ENCODE measurements around the gene PSMA6.
"Not testable (repeated sequence)": the region's sequence is repeated elsewhere in the genome, so short reads cannot be mapped to it uniquely, and the experiment has no call there.

Gene PSMA6

DNA sequence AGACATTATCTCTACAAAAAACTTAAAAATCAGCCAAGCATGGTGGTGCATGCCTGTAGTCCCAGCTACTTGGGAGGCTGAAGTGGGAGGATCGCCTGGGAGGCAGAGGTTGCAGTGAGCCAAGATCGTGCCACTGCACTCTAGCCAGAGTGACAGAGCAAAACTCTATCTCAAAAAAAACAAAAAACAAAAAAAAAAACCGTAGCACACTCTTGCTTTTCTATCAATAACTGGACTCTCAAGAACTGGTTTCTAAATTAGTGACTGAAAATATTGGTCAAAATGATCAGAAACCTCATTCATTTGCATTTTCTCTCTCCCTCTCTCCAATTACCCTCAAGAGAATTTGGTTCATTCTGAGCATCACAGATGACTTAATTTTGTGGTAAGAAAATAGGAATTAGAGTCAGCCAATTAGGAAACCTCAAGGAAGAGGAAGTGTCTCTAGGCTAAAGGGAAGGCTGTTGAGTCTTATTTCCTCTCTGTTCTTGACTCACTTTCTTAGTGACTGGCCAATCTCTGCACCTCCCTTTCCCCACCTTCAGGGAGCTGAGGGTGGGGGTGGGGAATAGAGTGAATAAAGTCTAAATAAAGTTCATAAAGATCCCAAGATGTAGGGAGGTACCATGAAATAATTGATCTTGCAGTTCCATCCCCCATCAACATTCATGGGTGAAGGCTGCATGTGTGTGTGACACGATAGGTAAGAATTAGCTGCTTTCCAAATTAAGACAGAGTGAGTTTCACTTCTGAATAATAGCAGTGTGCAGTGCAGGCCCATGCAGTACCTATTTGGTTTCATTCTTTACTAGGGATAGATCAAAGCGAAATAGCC lies 6.8 kb upstream of the PSMA6 start:
- DNase-seq, result peak; percentile 98

DNA sequence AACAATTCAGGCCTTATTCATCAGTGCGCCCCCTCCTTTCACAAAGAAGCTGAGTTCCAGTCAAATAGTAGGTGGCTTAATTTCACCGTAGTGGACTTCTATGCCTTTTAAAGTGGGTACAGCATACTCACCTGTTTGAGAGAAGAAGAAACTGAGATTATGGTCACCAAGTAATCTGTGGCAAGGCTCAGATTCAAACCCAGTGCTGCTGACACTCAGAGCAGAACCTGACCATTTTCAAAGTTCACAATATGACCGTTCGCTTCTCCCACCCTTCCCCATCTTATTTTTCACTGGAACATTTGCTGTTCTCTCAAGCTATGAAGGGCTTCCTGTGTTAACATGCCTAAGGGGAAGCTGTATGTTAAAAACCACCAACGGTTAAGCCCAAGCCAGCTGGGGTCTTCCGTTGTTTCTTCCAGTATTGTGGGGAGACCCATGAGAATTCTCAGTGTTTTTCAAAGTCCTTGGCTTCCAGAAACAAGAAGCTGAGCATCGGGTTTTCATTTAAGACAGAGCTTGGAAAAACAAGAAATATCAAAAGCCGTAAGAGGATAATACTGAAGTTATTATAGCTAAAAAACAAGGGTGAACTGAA lies 6.1 kb upstream of the PSMA6 start:
- DNase-seq, result peak; percentile 90 to 92

DNA sequence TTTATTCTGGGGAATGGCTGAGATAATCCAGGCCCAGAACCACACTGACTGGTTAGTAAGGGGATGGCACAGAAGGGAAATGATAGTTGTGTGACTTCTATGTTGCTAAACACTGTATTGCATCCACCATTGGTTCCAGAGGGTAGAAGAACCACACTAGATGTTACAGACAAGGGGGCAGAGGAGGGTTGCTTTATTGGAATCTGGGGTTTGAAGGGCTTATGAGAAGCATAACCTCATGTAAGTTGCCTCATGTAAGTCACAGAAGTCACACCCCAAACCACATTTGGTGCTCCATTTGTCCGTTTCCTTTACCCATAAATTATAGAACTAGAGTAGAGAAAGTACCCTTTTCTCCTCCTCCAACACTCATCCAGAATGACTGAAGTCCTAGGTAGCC lies 5.5 kb upstream of the PSMA6 start:
- peak; percentile 73 to 81 for DNase-seq

DNA sequence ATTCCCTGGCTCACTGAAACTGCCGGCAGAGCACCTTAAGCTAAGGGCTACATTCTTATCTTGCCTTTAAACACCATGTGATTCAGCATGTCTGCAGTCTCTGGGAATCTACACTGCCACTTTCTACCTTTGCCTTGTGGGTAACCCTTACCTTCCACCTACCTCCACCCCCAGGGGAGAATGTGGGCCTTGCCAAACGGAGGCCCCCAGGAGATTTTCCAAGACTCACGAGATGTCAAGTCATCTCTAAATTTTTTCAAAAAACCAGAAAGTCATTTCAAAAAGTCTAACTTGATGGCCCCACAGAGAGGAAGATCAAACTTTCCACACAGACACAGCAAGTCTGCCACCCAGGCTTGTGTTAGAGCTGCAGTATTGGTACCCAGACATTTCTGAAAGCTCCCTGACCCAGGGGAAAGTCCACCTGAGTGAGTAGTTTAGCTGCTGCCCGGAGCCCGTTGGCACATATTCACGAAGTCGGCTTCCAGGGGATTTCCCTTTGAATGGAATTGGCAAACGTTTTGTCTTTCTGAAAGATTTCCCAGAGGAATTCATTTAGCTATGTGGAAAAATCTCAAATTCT lies 4.7 kb upstream of the PSMA6 start:
- DNase-seq, result no peak

DNA sequence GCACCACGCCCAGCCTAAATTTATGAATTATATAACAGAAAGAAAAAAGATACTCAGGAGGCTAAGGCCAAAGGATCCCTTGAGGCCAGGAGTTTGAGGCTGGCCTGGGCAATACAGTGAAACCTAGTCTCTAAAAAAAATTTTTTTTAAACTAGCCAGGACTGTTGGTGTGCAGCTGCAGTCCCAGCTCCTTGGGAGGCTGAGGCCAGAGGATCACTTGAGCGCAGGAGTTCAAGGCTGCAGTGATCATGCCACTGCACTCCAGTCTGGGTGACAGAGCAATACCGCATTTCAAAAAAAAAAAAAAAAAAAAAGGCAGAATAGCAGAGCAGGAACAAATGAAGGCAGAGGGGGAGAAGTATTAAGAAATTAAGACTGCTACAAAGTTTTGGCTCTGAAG lies 2.6 kb upstream of the PSMA6 start:
- no peak for DNase-seq

DNA sequence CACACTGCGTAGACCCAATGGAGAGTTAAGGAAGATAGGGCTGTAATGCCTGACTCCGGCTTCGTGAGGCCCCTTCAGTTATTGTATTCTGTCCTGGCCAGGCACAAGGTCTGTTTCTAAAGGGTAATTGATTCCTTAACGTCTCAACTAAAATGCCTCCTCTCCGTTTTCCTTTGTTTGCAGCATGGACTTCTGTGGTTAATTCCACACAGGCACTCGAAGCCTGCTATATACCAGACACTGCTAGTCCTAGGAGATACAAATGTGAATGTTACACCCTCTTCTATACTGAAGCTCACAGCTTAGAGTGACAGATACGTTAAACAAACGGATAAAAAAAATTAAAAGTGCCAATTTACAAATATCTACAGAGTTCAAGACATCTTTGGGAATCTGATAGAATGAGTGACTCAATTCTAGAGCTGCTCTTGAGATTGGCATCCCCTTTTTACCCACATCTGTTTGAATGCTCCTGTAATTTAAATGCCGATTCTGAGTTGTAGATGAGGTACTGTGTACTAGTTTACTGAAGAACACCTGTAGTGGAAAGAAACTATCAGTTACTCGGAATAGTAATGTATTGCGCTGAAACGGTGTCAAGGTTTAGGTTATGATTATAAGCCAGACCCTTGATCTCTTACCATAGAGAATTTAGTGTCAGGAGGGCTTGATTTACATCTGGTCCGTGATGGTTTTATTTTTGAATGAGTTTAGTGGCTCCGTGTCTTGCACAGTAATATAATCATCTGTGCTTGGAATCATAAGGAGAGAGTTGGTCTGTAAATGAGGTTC lies 784 bp downstream of the PSMA6 start:
- no peak for DNase-seq

DNA sequence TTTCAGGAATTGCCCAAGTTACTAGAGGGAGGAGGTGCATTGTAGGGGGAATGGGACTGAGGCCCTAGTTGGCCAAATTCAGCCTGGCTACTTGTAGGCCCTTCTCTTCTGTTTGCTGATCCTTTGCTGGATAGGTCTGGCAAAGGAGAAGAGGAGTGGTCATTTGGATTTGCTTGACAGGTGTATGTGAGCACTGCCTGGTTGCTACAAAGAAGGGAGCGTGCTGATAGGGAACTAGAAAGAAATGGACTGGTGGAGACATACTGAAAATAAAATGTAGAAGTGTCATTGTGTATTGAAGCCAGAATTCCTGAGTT lies 3.6 kb downstream of the PSMA6 start:
- DNase-seq, result no peak

DNA sequence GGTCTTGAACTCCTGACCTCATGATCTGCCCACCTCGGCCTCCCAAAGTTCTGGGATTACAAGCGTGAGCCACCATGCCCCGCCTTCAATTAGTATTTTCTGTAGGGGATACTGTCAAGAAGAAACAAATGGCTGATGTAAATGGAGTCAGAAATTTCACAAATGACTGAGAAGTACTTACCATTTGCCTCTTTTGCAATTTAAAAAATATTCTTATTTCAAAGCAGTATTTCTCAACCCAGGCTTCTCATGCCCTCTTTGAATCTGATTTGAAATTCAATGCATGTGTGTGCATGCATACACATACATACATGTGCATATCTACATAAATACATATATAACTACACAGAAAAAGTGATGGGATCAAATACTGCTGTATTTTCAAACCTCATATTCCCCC lies 4.4 kb downstream of the PSMA6 start:
- DNase-seq, result no peak

DNA sequence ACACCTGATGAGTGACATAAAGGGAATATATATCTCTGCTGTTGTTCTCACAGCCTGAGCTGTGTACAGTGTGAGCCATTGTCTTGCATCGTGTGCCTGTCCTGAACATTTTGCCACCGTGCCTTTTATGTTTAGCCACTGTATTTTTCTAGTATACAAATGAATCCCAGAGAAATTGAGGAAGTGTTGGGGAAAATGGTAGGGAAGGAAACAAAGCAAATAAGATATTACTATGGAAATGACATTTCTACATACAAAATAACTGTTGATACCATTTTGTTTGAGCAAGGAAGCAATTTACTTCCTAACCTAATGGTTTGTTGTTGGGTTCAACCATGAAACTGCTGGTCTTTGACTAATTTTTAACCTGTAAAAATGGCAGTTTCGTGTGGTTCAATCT lies 5.5 kb downstream of the PSMA6 start:
- DNase-seq, result no peak

DNA sequence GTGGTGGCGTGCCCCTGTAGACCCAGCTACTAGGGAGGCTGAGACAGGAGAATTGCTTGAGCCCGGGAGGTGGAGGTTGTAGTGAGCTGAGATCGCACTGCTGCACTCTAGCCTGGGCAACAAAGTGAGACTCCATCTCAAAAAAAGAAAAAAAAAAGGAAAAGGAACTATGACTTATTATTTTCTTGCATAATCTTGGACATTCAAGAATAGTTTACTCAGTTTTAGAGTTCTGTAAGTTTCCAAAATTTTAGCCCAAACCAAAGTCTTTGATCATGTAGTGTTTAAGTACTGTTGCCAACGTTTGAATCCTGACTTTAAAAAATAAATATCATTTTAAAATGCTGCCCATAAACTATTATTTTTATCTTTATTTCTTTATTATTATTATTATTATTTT lies 6.2 kb downstream of the PSMA6 start:
- DNase-seq, result no peak

DNA sequence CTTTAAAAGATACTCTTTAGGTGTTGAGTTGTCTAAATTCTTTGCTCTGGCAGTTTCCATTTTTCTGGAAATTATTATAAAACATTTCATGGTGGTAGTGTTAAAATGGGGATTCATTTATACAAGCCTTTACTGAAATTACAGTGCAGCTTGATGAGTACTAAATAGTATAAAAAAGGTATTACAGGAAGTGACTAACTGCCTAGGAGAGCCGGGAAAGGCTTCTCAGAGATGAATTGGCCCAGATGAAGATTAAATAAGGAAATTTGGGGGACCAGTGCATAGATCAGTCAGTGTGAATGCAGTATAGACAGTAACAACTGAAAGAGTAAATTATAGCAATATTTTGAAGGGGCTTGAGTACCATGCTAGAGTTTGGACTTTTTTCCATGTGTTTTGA lies 7.5 kb downstream of the PSMA6 start:
- no peak for DNase-seq

DNA sequence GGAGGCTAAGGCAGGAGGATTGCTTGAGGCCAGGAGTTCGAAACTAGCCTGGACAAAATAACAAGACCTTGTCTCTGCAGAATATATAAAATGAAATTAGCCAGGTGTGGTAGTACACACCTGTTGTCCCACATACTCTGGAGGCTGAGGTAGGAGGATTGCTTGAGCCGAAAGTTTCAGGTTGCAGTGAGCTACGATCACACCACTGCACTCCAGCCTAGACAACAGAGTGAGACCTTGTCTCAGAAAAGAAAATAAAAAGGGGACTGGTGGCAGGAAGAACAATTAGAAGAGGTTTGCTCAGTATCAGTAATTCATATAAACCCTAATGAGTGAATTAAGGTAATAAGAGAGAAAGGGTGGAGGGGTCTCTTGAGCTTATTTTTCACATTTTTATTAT lies 8.0 kb downstream of the PSMA6 start:
- no peak for DNase-seq

DNA sequence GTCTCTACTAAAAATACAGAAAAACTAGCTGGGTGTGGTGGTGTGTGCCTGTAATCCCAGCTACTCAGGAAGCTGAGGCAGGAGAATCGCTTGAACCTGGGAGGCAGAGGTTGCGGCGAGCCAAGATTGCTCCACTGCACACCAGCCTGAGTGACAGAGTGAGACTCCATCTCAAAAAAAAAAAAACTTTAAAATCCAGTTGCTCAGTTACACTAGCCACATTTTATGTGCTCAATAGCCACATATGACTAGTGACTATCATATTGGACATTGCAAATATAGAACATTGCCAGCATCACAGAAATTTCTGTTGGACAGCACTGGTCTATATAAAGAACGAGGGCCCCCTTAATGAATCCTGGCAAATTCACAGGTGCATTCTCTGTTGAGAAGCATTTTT lies 9.2 kb downstream of the PSMA6 start:
- not testable (repeated sequence) for DNase-seq

DNA sequence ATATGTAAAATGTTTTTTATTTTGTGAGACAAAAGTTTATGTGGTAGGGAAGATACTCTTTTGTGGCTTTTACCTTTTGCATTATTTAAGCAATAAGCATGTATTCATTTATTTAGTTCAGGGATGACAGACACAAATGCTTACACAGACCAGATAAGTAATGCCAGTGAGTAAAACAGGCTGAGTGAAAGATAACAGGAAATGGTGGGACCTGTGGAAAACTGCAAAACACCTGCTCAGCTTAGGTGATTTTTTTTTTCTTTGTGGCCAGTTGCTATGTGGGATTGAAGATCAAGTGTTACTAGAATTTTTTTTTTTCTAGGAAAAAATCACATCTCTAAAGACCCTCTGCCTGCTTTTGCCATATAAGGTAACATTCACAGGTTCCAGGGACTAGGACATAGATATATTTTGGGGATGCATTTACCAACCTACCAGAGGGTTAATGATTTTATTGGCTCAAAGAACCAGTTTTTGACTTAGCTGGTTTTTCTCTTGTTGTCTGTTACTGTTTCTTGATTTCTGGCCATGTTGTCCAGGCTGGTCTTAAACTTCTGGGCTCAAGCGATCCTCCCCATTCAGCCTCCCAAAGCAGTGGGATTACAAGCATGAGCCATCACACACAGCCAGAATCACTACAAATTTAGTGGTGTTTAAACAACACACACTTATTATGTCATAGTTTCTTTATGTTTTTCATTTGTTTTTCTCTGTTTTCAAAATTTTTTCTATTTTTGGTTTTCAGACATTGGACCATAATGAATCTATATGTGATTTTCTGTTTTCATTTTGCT lies 9.8 kb downstream of the PSMA6 start:
- DNase-seq, result no peak

DNA sequence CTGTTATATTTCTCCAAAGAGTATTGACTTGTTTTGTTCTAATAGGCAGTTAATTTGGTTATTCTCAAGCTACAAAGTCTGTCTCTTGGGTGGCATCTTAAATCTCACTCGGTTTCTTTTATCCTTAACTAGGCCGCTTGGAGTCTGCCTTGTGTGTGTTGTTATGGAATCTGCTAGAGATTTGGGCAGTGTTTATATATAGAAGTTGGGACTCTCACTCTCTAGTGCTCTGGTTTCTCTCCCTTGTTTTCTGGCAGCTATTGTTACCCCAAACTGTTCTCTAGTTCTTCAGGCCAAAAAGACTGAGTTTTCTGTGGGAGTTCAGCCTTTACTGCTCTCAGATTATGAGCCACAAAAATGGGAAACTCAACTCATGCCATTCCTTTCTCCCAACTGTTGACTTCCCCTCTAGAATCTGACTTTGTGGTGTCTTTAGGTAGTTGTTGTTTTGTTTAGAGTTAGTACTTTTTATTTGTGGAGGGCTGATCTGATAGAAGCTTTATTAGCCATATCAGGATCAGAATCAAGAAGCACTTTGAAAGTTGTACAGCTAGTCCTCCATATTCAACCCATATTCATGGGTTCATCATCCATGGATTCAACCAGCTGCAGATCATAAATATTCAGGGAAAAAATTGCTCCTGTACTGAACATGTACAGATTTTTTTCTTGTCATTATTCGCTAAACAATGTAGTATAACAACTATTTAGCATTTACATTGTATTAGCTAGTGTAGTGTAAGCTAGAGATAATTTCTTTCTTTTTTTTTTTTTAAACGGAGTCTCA lies 11.2 kb downstream of the PSMA6 start:
- DNase-seq, result no peak

DNA sequence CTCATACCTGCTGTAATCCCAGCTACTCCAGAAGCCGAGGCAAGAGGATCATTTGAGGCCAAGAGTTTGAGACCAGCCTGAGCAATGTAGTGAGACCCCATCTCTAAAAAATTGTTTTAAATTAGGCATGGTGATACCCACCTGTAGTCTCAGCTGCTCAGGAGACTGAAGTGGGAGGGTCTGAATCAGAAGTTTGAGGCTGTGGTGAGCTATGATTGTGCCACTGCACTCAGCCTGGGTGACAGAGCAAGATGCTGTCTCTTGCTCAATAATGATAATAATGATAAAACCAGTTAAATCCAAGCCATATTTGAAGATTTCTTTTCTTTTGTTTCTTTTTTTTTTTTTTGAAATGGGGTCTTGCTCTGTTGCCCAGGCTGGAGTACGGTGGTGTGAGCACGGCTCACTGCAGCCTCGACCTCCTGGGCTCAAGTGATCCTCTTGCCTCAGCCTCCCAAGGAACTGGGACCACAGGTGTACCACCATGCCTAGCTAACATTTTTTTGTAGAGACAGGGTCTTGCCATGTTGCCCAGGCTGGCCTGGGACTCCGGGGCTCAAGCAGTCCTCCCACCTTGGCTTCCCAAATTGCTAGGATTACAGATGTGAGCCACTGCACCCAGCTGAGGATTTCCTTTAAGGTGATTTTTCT lies 12.8 kb downstream of the PSMA6 start:
- no peak for DNase-seq

DNA sequence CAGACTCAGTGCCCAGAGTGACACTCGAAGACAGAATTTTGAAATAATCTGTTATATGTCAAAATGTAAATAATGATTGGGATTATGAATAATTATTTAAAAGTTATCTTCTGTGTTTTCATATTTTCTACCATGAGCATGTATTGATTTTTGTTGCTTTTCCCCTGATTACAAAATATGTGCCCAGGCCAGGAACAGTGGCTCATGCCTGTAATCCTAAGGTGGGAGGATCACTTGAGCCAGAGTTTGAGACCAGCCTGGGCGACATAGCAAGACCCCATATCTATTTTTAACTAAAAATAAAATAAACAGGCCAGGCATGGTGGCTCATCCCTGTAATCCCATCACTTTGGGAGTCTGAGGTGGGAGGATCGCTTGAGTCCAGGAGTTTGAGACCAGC lies 13.5 kb downstream of the PSMA6 start:
- DNase-seq, result no peak

DNA sequence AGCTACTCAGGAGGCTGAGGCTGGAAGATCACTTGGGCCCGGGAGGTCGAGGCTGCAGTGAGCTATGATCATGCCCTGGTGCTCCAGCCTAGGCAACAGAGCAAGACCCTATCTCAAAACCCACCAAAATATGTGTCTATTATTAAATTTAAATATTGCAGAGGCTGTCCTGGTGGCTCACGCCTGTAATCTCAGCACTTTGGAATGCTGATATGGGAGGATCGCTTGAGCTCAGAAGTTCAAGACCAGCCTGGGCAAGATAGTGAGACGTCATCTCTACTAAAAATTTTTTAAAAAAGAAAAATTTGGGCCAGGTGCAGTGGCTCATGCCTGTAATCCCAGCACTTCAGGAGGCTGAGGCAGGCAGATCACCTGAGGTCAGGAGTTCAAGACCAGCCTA lies 13.9 kb downstream of the PSMA6 start:
- DNase-seq, result no peak

DNA sequence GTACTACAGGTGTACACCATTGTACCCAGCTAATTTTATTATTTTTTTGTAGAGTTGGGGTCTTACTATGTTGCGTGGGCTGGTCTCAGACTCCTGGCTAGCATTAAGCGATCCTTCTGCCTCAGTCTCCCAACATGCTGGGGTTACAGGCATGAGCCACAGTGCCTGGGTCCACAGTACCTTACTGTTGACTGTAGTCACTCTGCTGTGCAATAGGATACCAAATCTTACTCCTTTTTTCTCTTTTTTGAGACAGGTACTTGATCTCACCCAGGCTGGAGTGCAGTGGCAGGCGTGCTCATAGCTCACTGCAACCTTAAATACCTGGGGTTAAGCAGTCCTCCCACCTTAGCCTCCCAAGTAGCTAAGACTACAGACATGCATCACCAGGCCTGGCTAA lies 25.6 kb downstream of the PSMA6 start:
- no peak for DNase-seq

DNA sequence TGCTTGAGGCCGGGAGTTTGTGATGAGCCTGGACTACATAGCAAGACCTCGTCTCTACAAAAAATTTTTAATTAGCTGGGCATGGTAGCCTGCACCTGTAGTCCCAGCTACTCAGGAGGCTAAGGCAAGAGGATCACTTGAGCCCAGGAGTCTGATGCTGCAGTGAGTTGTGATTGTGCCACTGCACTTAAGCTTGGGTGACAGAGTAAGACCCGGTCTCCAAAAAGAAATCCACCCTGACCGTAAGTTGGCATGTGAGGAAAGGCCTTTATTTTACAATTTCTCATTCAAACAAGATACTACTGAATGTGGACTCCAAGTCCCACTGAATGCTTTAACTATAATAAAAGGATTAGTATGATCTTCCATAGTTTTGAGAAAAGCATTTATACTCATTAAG lies 27.3 kb downstream of the PSMA6 start:
- DNase-seq, result no peak

DNA sequence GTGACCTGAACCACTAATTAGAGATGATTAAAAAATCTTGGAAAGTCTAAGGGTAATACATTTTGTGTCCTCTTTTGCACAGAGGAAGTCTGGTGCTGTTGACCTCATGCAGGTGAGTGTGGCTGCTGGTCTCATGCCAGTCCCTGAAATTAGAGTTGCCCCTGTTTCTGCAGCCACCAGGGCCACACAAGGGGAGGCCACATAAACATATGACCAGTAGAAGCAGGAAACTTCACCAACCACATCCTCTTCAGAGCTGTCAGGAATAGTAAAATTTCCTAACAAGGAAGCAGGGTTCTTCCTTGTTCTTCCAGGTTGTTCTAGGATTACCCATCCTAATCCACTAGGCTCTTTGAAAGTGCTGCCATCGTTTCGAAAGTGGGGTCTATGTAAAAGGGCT lies 28.3 kb downstream of the PSMA6 start:
- DNase-seq, result peak in 1 of 2 experiments; percentile 14

DNA sequence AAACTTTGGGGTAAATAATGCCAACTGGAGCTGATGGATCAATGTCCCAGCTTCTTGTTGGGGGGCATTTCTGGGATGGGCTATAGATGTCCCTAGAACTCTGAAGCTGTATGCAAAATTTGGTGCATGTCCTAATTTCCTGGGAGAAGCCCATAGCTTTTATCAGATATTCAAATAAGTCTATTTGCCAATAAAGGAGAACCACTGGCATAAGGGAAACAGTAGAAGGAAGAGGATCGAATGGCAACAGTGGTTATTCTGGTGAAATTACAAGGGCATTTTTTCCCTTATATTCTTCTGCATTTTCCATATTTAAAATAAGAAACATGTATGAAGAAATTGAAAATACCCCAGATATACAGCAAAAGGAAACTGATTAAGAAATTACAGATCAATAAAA lies 34.2 kb downstream of the PSMA6 start:
- DNase-seq, result peak in 1 of 2 experiments; percentile 10

All from Kasumi-1 (cell line).